Measurements from ENCODE around the gene FAM162A. TPM values are rescaled to one million over a fixed set of nuclear protein-coding genes. Genes with fewer than 3 reads are reported as not detected.

The FAM162A gene
- total RNA-seq, 6 experiments from 2014 or later: 26.9 to 57.0 (median 51.5) TPM

DNA sequence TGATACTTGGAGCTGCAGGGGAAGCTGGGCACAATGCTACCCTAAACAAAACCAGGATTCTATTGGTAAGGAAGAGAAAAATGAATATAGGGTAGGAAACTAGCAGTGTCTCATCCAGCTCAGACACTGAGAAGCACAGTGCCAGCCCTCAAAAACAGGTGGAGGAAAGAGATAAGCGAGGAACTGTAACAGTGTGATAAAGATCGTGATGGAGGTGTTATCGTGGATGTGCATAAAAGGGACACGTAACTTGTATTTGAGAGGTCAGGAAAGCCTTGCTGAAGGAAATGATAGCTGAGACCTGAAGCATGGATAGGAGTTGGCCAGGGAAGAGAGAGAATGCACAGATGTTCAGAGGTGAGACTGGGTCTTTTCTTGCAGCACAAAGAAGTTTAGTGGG is 28.4 kb upstream of the FAM162A start:
- H3K27me3 ChIP-seq: no peaks in the 10 kb centered on the region
- TF ChIP-seq POLR2A (IDR thresholded peaks at IDR 0.05): no peak
- TF ChIP-seq, protein P1, sequence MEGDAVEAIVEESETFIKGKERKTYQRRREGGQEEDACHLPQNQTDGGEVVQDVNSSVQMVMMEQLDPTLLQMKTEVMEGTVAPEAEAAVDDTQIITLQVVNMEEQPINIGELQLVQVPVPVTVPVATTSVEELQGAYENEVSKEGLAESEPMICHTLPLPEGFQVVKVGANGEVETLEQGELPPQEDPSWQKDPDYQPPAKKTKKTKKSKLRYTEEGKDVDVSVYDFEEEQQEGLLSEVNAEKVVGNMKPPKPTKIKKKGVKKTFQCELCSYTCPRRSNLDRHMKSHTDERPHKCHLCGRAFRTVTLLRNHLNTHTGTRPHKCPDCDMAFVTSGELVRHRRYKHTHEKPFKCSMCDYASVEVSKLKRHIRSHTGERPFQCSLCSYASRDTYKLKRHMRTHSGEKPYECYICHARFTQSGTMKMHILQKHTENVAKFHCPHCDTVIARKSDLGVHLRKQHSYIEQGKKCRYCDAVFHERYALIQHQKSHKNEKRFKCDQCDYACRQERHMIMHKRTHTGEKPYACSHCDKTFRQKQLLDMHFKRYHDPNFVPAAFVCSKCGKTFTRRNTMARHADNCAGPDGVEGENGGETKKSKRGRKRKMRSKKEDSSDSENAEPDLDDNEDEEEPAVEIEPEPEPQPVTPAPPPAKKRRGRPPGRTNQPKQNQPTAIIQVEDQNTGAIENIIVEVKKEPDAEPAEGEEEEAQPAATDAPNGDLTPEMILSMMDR (IDR thresholded peaks at IDR 0.05): no peak
- DNase-seq (no peak), ATAC-seq (no peak)
- intact Hi-C loops (cut with DNase I): no loop called here
- WGBS (ENCODE audit: insufficient coverage, low coverage, low lambda C conversion rate, missing lambda C conversion rate): 60% methylated on average over 4 of the region's 4 CpGs
- no peak overlapping the region for H3K27ac ChIP-seq
- no peak overlapping the region for H3K4me3 ChIP-seq
- no peaks in the 10 kb centered on the region for H3K9me3 ChIP-seq
- peaks cover 0 to 5% (median 2%) of the 10 kb centered on the region in 4 donors for H3K36me3 ChIP-seq
- H3K4me1 ChIP-seq: peaks cover 0 to 14% (median 0%) of the 10 kb centered on the region in 4 donors

DNA sequence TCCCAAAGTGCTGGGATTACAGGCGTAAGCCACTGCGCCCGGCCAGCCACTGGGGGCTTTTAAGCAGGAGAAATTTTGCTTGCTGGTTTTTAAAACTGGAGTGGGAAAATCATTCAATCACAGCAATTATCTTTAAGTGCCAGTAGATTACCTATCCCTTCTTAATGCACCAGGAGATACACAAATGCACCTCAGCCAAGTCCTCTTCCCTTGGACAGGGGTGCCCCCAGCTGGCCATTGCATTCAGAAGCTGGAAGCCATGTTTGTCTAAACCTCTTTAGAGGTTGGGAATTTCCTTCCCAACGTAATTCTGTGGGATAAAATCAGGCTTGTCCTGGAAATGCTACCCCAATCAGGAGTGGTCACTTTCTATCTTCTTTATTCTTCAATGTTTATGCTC is 27.6 kb upstream of the FAM162A start:
- intact Hi-C loops (cut with DNase I): no loop called here
- peak; percentile 32 to 63 (median 57) for DNase-seq
- TF ChIP-seq, protein P1 (IDR thresholded peaks at IDR 0.05): peak; percentile 29 to 62 (median 45)
- TF ChIP-seq POLR2A (IDR thresholded peaks at IDR 0.05): no peak
- no peaks in the 10 kb centered on the region for H3K9me3 ChIP-seq
- H3K4me1 ChIP-seq: peaks cover 0 to 14% (median 0%) of the 10 kb centered on the region in 4 donors
- H3K27me3 ChIP-seq: no peaks in the 10 kb centered on the region
- ATAC-seq: peak; percentile 76 to 79 (median 76)
- peaks cover 0 to 5% (median 2%) of the 10 kb centered on the region in 4 donors for H3K36me3 ChIP-seq
- WGBS (ENCODE audit: insufficient coverage, low coverage, low lambda C conversion rate, missing lambda C conversion rate): 50% methylated on average over 1 of the region's 4 CpGs
- H3K4me3 ChIP-seq: no peak overlapping the region
- H3K27ac ChIP-seq: no peak overlapping the region

DNA sequence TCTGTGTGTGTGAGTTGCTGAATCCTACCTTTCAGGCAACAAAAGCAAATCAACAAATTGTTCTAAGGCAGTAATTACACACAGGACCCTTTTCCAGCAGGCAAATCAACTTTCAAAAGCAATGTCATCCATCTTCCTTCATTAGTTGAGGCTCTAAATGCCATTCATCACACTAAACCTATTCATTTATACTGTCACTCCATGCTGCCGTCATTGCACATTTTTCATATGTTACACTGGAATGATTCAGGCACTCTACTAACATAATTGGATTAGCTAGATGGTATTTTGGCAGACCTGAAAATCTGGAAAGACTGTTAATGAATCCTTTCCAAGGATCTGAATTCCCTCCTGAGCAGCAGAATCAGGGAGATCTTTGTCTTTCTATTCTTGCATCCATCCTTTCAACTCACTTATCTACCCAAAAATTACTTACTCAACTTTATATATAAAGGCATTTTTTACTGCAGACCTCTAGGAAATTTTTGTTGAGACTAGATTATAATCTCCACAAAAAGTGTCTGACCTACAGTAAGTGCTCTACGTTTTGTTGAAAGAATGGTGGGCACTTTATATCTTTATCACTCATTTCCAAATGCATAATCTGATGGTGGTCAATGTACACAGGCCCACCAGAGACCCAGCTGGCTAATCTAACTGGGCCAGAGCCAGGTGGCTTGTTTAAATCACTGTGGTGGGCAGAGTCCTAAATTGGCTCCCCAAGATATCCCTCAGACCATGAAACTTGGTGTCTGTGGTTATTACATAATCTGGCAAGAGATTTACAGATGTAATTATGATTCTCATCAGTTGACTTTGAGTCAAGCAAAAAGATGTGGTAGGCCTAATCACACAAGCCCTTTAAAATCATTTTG is 25.9 kb upstream of the FAM162A start:
- TF ChIP-seq, protein P1 (IDR thresholded peaks at IDR 0.05): no peak
- no peak for TF ChIP-seq POLR2A (IDR thresholded peaks at IDR 0.05)
- ATAC-seq: no peak
- Histone ChIP-seq H3K36me3 (peaks cover 0 to 5% (median 2%) of the 10 kb centered on the region in 4 donors), H3K4me3 (no peak overlapping the region), H3K9me3 (no peaks in the 10 kb centered on the region), H3K27ac (no peak overlapping the region), H3K27me3 (no peaks in the 10 kb centered on the region), H3K4me1 (peaks cover 0 to 18% (median 0%) of the 10 kb centered on the region in 4 donors)
- no peak for DNase-seq
- WGBS (ENCODE audit: insufficient coverage, low coverage, low lambda C conversion rate, missing lambda C conversion rate): 79% methylated on average over 2 of the region's 2 CpGs
- intact Hi-C loops (cut with DNase I): no loop called here

DNA sequence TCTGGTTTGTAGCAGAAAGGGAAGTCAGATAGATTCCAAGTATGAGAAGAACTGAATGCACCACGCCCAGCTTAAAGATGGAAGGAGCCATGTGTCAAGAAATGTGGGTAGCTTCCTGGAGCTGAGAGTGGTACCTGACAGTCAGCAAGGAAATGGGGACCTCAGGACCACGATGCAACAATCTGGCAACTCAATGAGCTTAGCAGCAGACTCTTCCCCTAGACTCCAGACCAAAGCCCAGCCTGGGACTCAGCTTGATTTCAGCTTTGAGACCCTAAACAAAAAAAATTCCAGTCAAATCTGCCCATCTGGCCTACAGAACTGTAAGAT is 25.3 kb upstream of the FAM162A start:
- no peak for TF ChIP-seq POLR2A (IDR thresholded peaks at IDR 0.05)
- TF ChIP-seq, protein P1 (IDR thresholded peaks at IDR 0.05): no peak
- DNase-seq (no peak), ATAC-seq (no peak)
- Histone ChIP-seq H3K27me3 (no peaks in the 10 kb centered on the region), H3K36me3 (peaks cover 0 to 5% (median 2%) of the 10 kb centered on the region in 4 donors), H3K27ac (no peak overlapping the region), H3K4me3 (no peak overlapping the region), H3K4me1 (peaks cover 0 to 20% (median 3%) of the 10 kb centered on the region in 4 donors), H3K9me3 (no peaks in the 10 kb centered on the region)
- no CpG with 5 or more reads among the region's 2 CpGs for WGBS (ENCODE audit: insufficient coverage, low coverage, low lambda C conversion rate, missing lambda C conversion rate)
- intact Hi-C loops (cut with DNase I): no loop called here

Measured in right lobe of liver (tissue), 6 donors.